GM12875 (cell line): ENCODE results near the gene DCTPP1.
"Not testable (repeated sequence)": the region's sequence is repeated elsewhere in the genome, so short reads cannot be mapped to it uniquely, and the experiment has no call there.

ENCODE experiments used
- H3K4me3 ChIP-seq: one replicate; pipeline ENCODE4 v1.5.1; 2011; ENCODE audit warnings: low read depth, low read length, control low read depth
- TF ChIP-seq, protein P1 (sequence below): IDR thresholded peaks from 2 replicates; pipeline ENCODE4 v1.5.1; 2011; ENCODE audit warnings: low read depth, mild to moderate bottlenecking, control low read depth, inconsistent platforms, low read length, moderate library complexity, borderline replicate concordance; ENCODE audit not compliant: insufficient read depth

The DCTPP1 gene

DNA sequence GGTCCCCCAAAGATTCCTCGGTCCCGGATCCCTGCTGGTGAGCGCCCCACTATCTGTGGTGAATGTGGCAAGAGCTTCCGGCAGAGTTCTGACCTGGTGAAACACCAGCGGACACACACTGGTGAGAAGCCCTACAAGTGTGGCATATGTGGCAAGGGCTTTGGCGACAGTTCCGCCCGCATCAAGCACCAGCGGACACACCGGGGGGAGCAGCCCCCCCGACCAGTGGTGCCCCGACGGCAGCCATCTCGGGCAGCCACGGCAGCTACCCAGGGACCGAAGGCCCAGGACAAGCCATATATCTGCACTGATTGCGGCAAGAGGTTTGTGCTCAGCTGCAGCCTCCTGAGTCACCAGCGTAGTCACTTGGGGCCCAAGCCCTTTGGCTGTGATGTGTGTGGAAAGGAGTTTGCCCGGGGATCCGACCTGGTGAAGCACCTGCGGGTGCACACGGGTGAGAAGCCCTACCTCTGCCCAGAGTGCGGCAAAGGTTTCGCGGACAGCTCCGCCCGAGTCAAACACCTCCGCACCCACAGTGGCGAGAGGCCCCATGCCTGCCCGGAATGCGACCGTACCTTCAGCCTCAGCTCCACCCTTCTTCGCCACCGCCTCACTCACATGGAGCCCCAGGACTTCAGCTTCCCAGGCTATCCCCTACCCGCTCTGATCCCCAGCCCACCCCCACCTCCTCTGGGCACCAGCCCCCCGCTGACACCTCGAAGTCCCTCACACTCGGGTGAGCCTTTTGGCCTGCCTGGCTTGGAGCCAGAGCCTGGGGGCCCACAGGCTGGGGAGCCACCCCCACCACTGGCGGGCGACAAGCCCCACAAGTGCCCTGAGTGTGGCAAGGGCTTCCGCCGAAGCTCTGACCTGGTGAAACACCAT, 31.8 kb downstream of the DCTPP1 start:
- TF ChIP-seq, protein P1, sequence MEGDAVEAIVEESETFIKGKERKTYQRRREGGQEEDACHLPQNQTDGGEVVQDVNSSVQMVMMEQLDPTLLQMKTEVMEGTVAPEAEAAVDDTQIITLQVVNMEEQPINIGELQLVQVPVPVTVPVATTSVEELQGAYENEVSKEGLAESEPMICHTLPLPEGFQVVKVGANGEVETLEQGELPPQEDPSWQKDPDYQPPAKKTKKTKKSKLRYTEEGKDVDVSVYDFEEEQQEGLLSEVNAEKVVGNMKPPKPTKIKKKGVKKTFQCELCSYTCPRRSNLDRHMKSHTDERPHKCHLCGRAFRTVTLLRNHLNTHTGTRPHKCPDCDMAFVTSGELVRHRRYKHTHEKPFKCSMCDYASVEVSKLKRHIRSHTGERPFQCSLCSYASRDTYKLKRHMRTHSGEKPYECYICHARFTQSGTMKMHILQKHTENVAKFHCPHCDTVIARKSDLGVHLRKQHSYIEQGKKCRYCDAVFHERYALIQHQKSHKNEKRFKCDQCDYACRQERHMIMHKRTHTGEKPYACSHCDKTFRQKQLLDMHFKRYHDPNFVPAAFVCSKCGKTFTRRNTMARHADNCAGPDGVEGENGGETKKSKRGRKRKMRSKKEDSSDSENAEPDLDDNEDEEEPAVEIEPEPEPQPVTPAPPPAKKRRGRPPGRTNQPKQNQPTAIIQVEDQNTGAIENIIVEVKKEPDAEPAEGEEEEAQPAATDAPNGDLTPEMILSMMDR = no peak
- no peak overlapping the region for H3K4me3 ChIP-seq

DNA sequence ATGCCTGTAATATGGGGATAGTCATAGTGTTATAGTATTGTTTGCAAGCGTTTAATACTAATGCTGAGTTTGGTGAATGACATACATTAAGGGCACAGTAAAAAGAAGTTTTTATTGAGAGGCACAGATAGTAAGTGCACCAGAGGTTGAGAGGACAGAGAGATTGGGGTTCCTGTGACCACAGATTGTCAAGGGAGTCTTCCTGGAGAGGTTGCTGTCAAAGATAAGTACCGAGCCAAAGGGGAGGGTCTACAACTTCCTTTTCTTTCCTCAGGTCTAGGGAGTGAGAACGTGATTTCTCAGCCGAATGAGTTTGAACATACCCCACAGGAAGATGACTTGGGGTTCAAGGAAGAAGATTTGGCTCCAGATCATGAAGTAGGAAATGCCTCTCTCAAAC, 32.8 kb downstream of the DCTPP1 start:
- TF ChIP-seq, protein P1 = no peak
- H3K4me3 ChIP-seq = no peak overlapping the region

DNA sequence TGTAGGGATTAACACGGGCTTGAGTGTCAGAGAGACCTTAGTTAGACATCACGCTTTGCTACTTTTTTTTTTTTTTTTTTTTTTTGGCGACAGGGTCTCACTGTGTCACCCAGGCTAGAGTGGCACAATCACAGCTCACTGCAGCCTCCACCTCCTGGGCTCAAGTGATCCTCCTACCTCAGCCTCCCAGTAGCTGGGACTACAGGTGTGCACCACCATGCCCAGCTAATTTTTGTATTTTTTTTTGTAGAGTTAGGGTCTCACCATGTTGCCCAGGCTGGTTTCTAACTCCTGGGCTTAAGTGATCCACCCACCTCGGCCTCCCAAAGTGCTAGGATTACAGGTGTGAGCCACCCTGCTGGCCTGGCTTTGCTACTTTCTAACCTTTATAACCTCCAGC, 33.2 kb downstream of the DCTPP1 start:
- not testable (repeated sequence) for H3K4me3 ChIP-seq

DNA sequence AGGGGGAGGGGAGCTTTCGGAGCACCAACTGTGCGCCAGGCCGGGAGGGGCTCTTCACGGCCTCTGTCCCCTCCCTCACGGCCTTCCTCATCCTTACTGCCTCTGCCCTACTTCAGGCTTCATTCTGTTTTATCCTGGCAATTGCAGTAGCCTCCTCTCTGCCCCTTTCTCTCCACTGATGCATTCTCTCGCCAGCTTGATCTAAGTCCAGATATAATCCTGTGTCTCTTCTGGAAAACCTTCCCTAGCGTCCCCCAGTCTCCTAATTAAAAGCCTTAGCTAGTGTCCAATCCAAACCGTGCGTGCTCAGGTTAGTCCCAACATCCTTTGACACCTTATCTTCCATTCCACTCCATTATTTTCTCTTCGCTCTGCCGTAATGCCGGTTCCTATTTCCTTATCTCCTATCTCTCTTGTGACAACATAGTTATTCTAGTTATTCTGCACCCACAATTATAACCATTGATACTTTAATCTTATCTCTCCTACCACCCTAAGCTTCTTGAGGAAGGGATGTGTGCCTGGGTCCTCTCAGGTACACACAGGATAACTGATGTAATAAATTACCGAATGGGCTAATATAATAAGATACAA, 33.7 kb downstream of the DCTPP1 start:
- TF ChIP-seq, protein P1 = no peak
- peak overlapping the region; percentile 73 for H3K4me3 ChIP-seq

DNA sequence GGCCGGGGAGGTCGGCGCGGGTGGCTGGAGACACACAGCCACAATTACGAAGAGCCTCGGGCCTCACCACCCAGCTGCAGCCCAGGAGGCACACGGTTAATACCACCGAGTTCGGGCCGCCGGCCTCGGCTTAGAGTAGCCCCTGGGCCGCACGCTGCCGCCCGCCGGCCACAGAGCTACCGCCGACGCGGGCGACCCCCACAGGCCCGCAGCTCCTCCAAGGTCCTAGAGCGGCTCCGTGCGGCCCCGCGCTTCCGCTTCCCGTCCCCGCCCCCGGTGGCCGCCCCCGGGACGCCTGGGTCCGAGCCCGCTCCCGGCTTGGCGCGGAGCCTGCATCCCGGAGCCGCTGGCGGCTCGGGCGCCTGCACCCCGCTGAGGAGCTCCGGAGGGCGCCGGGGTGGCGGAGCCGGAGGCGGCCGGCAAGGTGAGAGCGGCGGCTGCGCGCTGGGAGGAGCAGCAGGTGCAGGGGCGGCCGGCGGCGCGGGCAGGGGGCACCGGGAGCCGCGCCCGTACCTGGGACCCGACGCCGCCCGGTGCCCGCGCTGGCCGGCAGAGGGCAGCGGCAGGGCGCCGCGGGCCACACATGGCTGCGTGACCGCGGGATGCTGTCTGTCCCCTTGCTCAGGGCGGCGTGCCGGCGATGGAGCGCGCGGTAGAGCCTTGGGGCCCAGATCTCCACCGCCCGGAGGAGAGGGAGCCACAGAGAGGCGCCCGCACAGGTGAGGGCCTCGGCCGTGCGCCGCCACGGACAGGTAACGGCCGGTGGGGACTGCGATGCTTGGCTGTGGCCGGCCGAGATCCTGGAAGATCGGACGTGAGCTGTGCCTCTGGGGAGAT, 34.5 kb downstream of the DCTPP1 start, which contains the start of gene ZNF48:
Gene ZNF48 (plus strand): TSS at position 266 of the 837 bp plus-strand sequence. CDS start 375 bp downstream, at position 641.
- TF ChIP-seq, protein P1 = peak; percentile 51; the same call in 1 of the 2 replicates
- peak within 1 kb of the TSS; percentile 73 for H3K4me3 ChIP-seq

DNA sequence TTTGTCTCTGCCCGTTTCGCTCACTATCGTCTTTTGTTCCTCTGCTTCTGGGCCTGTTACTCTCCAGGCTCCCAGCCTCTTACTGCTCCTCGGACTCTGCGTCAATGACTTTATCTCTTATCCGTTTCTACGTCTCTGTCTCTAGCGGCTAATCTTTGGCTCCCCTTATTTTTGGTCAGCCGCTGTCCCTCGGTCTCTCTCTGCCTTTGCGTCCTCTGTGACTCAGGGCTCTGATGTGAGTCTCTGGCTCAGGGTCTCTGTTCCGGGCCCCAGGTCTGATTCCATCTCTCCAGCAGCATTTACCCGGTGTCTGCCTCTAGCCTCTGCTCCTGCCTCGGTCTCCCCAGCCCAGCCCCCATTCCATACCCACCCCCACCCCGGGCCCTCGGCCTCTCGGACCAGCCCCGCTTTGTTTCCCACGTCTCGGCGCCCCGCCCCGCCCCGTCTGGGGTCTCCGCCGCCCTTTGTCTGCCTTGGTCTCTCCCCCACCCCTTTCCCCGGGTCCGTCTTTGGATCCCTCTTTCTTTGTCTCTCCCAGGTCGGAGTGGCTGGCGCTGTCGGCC, 35.2 kb downstream of the DCTPP1 start:
- TF ChIP-seq, protein P1 = no peak
- peak overlapping the region; percentile 73 for H3K4me3 ChIP-seq

DNA sequence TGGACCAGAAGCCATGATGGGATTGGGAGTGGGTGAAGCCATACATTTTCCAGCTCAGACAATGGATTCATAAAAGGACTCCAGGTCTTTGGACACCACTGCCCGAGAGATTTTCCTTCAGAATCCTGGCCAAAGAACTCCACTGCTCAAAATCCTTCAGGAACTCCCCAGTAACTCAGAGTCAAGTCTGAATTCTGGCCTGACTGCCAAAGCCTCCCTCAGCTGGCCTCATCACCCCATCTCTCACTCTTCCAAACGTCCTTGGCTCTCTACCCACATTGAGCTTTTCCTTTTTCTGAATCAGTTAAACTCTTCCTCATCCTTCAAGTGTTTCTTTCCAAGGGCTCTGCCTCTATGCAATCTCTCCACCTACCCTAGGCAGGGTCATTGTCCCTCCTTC, 46.3 kb downstream of the DCTPP1 start:
- TF ChIP-seq, protein P1 = no peak
- no peak overlapping the region for H3K4me3 ChIP-seq
